Naive thymus-derived CD4-positive, alpha-beta T cell (primary cell): ENCODE measurements around the gene CALN1. TPM values are rescaled to one million over a fixed set of nuclear protein-coding genes. Genes with fewer than 3 reads are reported as not detected.
"Not testable (repeated sequence)": the region's sequence is repeated elsewhere in the genome, so short reads cannot be mapped to it uniquely, and the experiment has no call there.

ENCODE experiments used
- ATAC-seq: fragments of 150-1000 bp; cut with Tn5 transposase; 2 replicates; pipeline ENCODE4 v1.10.0; 2021; ENCODE audit warnings: mild to moderate bottlenecking, moderate library complexity
- CTCF ChIA-PET: fragments of 350-600 bp; sonication (Branson Sonifier 250); formaldehyde crosslinking; loops from one replicate; lab custom pipeline; 2021; ENCODE audit warnings: antibody characterized with exemption; lab: Charles Lee
- POLR2A ChIA-PET: fragments of 350-600 bp; sonication (Branson Sonifier 250); formaldehyde crosslinking; loops from one replicate; lab custom pipeline; 2021; ENCODE audit warnings: antibody characterized with exemption, inconsistent platforms; lab: Charles Lee
- DNase-seq, 9 donors: peaks; one replicate each; pipeline versions ENCODE4 v3.0.0 to v3.0.0-alpha.2; 2020 to 2022; ENCODE audit warnings: mixed read lengths in 1 of 9
- H3K27ac ChIP-seq: one replicate; pipeline ENCODE4 v1.7.0; 2013; ENCODE audit warnings: mild to moderate bottlenecking, low read depth, low read length, moderate library complexity
- H3K27me3 ChIP-seq, 2 donors: one replicate each; pipeline ENCODE4 v1.7.0; 2013; ENCODE audit warnings: low read length in 2 of 2, mild to moderate bottlenecking in 2 of 2, moderate library complexity in 2 of 2; ENCODE audit not compliant: control insufficient read depth in 2 of 2, insufficient read depth in 2 of 2
- H3K36me3 ChIP-seq, 3 experiments: 1 replicate in 2 of 3; 2 replicates in 1 of 3; pipeline ENCODE4 v1.7.0; 2013; ENCODE audit warnings: low read length in 3 of 3, mild to moderate bottlenecking in 3 of 3, moderate library complexity in 1 of 3; ENCODE audit not compliant: insufficient read depth in 3 of 3, control insufficient read depth in 2 of 3
- H3K4me1 ChIP-seq, 2 donors: one replicate each; pipeline ENCODE4 v1.7.0; 2013; ENCODE audit warnings: low read length in 2 of 2, mild to moderate bottlenecking in 2 of 2, moderate library complexity in 1 of 2; ENCODE audit not compliant: control insufficient read depth in 2 of 2, insufficient read depth in 2 of 2
- H3K4me3 ChIP-seq: 2 replicates; pipeline ENCODE4 v1.7.0; 2013; ENCODE audit warnings: mild to moderate bottlenecking, low read length
- H3K9me3 ChIP-seq, 3 experiments: 1 replicate in 2 of 3; 2 replicates in 1 of 3; pipeline ENCODE4 v1.7.0; 2013; ENCODE audit warnings: low read length in 3 of 3; ENCODE audit not compliant: control insufficient read depth in 2 of 3
- H3K27ac Mint-ChIP-seq, 9 donors: one replicate each; pipeline ENCODE4 v1.8.0; 2020 to 2022; ENCODE audit warnings: mixed read lengths in 9 of 9, mild to moderate bottlenecking in 8 of 9, moderate library complexity in 5 of 9, inconsistent platforms in 2 of 9
- H3K27me3 Mint-ChIP-seq, 5 donors: one replicate each; pipeline ENCODE4 v1.8.0; 2021 to 2022; ENCODE audit warnings: mixed read lengths in 5 of 5, mild to moderate bottlenecking in 1 of 5
- H3K36me3 Mint-ChIP-seq, 5 donors: one replicate each; pipeline ENCODE4 v1.8.0; 2020 to 2022; ENCODE audit warnings: mixed read lengths in 5 of 5, mild to moderate bottlenecking in 3 of 5, inconsistent platforms in 1 of 5
- H3K4me1 Mint-ChIP-seq, 7 donors: one replicate each; pipeline ENCODE4 v1.8.0; 2020 to 2022; ENCODE audit warnings: mixed read lengths in 7 of 7, mild to moderate bottlenecking in 3 of 7, inconsistent platforms in 1 of 7
- H3K4me3 Mint-ChIP-seq, 10 donors: one replicate each; pipeline ENCODE4 v1.8.0; 2020 to 2022; ENCODE audit warnings: mild to moderate bottlenecking in 10 of 10, mixed read lengths in 10 of 10, moderate library complexity in 6 of 10, inconsistent platforms in 2 of 10
- H3K9me3 Mint-ChIP-seq, 11 donors: one replicate each; pipeline ENCODE4 v1.8.0; 2020 to 2022; ENCODE audit warnings: mixed read lengths in 11 of 11, mild to moderate bottlenecking in 4 of 11, inconsistent platforms in 1 of 11, moderate library complexity in 1 of 11
- intact Hi-C, 2 donors: fragments of 100-400 bp; cut with micrococcal nuclease; formaldehyde crosslinking; loops; one replicate each; pipeline ENCODE4 v1.15.1; 2023
- polyA plus RNA-seq, 2 donors: library from polyadenylated mRNA; unstranded; fragments of 300-500 nt; fragmentation: Illumina TruSeq; gene quantifications; one replicate each; pipeline ENCODE4 v1.2.3, GENCODE V29; 2021
- total RNA-seq, 6 experiments: library from RNA in 5 of 6; stranded (reverse) in 5 of 6; gene quantifications; 1 replicate in 5 of 6; 2 replicates in 1 of 6; pipeline ENCODE4 v1.2.3 and lab custom pipeline; 2021 to 2026

The CALN1 gene
- total and polyA plus RNA-seq, 7 experiments from 2014 or later: 0.03 to 0.17 TPM; not detected in 5

DNA sequence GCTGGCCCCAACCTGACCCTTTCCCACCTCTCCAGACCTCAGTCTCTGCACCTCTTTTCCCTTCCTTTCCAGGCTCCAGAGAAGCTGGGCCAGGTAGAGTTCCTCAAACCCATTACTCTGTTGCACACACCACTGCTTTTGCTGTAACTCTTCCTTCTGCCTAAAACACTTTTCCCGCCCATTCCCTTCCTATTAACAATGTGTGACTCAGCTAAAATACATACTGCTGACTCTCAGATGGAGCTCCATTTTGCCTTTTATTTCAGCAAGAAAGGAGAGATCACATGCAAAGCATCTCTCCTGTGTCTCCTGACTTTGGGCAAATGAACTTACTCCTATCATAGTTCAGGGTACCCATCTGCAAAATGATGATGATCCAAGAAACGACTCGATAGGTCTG lies 201.0 kb downstream of the CALN1 start:
- H3K4me3 Mint-ChIP-seq: no peak overlapping the region
- peak overlapping the region in 1 of 9 donors; percentile 27 for H3K27ac Mint-ChIP-seq
- peaks cover 0 to 7% (median 6%) of the 10 kb centered on the region in 5 donors for H3K27me3 Mint-ChIP-seq
- intact Hi-C loops: no loop called here
- Histone ChIP-seq H3K4me3 (no peak overlapping the region), H3K27me3 (no peaks in the 10 kb centered on the region), H3K27ac (no peak overlapping the region), H3K9me3 (no peaks in the 10 kb centered on the region), H3K36me3 (no peaks in the 10 kb centered on the region), H3K4me1 (no peaks in the 10 kb centered on the region)
- ChIA-PET CTCF (no interaction called here), POLR2A (no interaction called here)
- H3K4me1 Mint-ChIP-seq: no peaks in the 10 kb centered on the region
- DNase-seq (no peak), ATAC-seq (no peak)
- peaks cover 0 to 4% (median 0%) of the 10 kb centered on the region in 5 donors for H3K36me3 Mint-ChIP-seq
- H3K9me3 Mint-ChIP-seq: peaks cover 0 to 22% (median 9%) of the 10 kb centered on the region in 11 donors

DNA sequence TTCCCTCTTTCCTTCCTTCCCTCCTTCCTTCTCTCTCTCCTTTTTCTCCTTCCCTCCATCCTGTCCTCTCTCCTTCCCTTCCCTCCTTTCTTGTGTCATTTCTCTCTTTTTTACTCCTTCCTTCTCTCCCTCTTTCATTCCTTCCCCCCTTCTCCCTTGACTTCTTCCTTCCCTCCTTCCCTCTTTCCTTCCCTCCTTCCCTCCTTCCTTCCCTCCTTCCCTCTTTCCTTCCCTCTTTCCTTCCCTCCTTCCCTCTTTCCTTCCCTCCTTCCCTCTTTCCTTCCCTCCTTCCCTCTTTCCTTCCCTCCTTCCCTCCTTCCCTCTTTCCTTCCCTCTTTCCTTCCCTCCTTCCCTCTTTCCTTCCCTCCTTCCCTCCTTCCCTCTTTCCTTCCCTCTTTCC lies 203.1 kb downstream of the CALN1 start:
- H3K36me3 Mint-ChIP-seq, H3K4me3 ChIP-seq, H3K27me3 Mint-ChIP-seq, H3K27ac ChIP-seq, H3K4me1 Mint-ChIP-seq, H3K4me1 ChIP-seq, H3K36me3 ChIP-seq, H3K27ac Mint-ChIP-seq, ATAC-seq, H3K4me3 Mint-ChIP-seq, POLR2A ChIA-PET, intact Hi-C loops, H3K9me3 ChIP-seq, CTCF ChIA-PET, H3K27me3 ChIP-seq, DNase-seq: not testable (repeated sequence)
- H3K9me3 Mint-ChIP-seq: peaks cover 0 to 23% (median 11%) of the 10 kb centered on the region in 11 donors

DNA sequence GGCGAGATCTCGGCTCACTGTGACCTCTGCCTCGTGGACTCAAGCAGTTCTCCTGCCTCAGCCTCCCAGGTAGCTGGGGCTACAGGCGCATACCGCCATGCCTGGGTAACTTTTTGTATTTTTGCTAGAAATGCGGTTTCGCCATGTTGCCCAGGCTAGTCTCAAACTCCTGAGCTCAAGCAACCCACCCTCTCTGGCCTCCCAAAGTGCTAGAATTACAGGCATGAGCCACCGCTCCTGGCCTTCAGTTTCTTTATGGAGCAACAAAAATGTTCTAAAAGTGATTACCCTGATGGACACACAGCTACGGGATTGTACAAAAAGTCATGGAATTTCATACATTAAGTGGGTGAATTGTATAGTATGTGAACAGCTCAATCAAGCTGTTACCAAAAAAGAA lies 216.0 kb downstream of the CALN1 start:
- ChIA-PET POLR2A (no interaction called here), CTCF (no interaction called here)
- intact Hi-C loops: no loop called here
- no peaks in the 10 kb centered on the region for H3K27me3 ChIP-seq
- no peak for ATAC-seq
- no peak overlapping the region for H3K27ac Mint-ChIP-seq
- no peaks in the 10 kb centered on the region for H3K9me3 ChIP-seq
- H3K27me3 Mint-ChIP-seq: no peaks in the 10 kb centered on the region
- no peaks in the 10 kb centered on the region for H3K4me1 Mint-ChIP-seq
- no peaks in the 10 kb centered on the region for H3K36me3 Mint-ChIP-seq
- H3K9me3 Mint-ChIP-seq: peaks cover 0 to 10% (median 6%) of the 10 kb centered on the region in 11 donors
- no peak overlapping the region for H3K4me3 ChIP-seq
- no peak overlapping the region for H3K4me3 Mint-ChIP-seq
- H3K27ac ChIP-seq: no peak overlapping the region
- no peaks in the 10 kb centered on the region for H3K36me3 ChIP-seq
- DNase-seq: no peak
- H3K4me1 ChIP-seq: no peaks in the 10 kb centered on the region

DNA sequence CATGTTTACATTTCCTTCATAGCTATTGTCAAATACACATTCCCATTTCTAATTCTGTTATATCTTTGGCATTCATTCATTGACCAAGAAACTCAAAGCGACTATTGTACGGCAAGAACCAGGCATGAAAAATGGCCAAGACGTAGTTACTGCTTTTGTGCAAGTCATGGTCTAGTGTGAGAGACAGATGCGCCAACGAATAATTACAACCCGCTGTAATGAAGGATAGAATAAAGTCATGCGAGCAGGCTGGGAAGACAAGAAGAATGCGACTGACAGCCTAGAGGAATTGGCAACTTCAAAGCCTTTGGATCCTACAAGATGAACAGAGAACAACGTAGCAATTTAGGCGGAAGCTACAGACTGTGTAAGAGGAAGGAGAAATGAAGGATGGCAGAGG lies 221.2 kb downstream of the CALN1 start:
- ATAC-seq: no peak
- DNase-seq: no peak
- Histone ChIP-seq H3K36me3 (no peaks in the 10 kb centered on the region), H3K27ac (no peak overlapping the region), H3K4me3 (no peak overlapping the region), H3K4me1 (no peaks in the 10 kb centered on the region), H3K9me3 (no peaks in the 10 kb centered on the region), H3K27me3 (no peaks in the 10 kb centered on the region)
- Mint-ChIP-seq H3K4me3 (no peak overlapping the region), H3K36me3 (no peaks in the 10 kb centered on the region), H3K4me1 (no peaks in the 10 kb centered on the region), H3K27me3 (no peaks in the 10 kb centered on the region), H3K27ac (no peak overlapping the region), H3K9me3 (peaks cover 0 to 16% (median 6%) of the 10 kb centered on the region in 11 donors)
- POLR2A ChIA-PET: no interaction called here
- CTCF ChIA-PET: no interaction called here
- intact Hi-C loops: no loop called here

DNA sequence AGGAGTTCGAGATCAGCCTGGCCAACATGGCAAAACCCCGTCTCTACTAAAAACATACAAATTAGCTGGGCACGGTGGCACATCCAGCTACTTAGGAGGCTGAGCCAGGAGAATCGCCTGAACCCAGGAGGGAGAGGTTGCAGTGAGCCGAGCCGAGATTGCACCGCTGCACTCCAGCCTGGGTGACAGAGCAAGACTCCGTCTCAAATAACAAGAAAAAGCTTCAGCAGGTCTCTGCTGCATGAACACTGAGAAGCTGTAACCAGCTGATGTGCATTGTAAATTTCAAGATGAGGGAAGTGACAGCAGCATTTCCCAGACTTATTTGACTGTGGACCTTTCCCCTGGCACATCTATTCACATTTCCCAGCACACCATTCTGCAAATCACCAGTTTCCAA lies 222.0 kb downstream of the CALN1 start:
- DNase-seq: no peak
- no peak overlapping the region for H3K4me3 Mint-ChIP-seq

DNA sequence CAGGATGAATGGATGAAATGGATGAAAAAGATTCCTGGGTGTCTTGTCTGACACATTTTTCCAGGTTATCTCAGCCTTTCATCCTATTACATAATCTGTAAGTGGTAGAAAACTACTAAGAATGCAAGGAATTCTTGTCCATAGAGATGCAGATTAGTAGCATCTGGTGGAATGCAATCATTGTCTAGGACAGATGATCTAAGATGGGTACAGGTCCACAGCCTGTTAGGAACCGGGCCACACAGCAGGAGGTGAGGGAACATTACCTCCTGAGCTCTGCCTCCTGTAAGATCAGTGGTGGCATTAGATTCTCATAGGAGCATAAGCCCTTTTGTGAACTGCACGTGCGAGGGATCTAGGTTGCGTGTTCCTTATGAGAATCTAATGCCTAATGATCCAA lies 225.0 kb downstream of the CALN1 start:
- peaks cover 0 to 1% (median 0%) of the 10 kb centered on the region in 5 donors for H3K36me3 Mint-ChIP-seq
- H3K27me3 ChIP-seq: no peaks in the 10 kb centered on the region
- peaks cover 0 to 1% (median 0%) of the 10 kb centered on the region in 7 donors for H3K4me1 Mint-ChIP-seq
- intact Hi-C loops: no loop called here
- peaks cover 0 to 18% (median 6%) of the 10 kb centered on the region in 11 donors for H3K9me3 Mint-ChIP-seq
- no peak overlapping the region for H3K4me3 Mint-ChIP-seq
- ATAC-seq (no peak), DNase-seq (no peak)
- no peak overlapping the region for H3K27ac Mint-ChIP-seq
- no peak overlapping the region for H3K27ac ChIP-seq
- H3K4me1 ChIP-seq: no peaks in the 10 kb centered on the region
- H3K9me3 ChIP-seq: no peaks in the 10 kb centered on the region
- H3K36me3 ChIP-seq: no peaks in the 10 kb centered on the region
- CTCF ChIA-PET: no interaction called here
- no peak overlapping the region for H3K4me3 ChIP-seq
- POLR2A ChIA-PET: no interaction called here
- no peaks in the 10 kb centered on the region for H3K27me3 Mint-ChIP-seq

More for the DNA sequence above, 222.0 kb downstream of the CALN1 start:
- H3K27me3 ChIP-seq: no peaks in the 10 kb centered on the region
- H3K27ac Mint-ChIP-seq: no peak overlapping the region
- peaks cover 0 to 1% (median 0%) of the 10 kb centered on the region in 7 donors for H3K4me1 Mint-ChIP-seq
- ATAC-seq: no peak
- CTCF ChIA-PET: no interaction called here
- no peaks in the 10 kb centered on the region for H3K36me3 ChIP-seq
- intact Hi-C loops: no loop called here
- H3K9me3 Mint-ChIP-seq: peaks cover 0 to 17% (median 6%) of the 10 kb centered on the region in 11 donors
- POLR2A ChIA-PET: no interaction called here
- H3K36me3 Mint-ChIP-seq: no peaks in the 10 kb centered on the region
- H3K27me3 Mint-ChIP-seq: no peaks in the 10 kb centered on the region
- no peak overlapping the region for H3K27ac ChIP-seq
- no peaks in the 10 kb centered on the region for H3K9me3 ChIP-seq
- no peaks in the 10 kb centered on the region for H3K4me1 ChIP-seq
- H3K4me3 ChIP-seq: no peak overlapping the region

DNA sequence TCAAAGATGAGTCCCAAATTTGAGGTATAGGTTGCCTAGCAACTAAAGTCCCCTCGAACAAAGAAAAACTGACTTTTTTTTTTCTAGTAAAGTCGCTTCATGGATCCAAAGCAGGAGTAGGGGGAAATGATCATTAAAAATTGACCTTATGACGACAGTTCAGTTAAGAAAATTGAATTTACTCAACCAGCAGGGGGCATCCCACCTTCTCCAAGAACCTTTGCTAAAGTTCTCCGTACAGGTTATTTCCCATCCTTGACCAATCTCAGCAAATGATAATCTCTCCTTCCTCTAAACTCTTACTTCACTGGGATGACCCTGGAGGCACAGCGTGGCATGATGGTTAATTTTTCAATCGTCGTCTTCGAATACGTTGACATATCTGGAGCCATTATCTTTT lies 228.3 kb downstream of the CALN1 start:
- H3K4me3 Mint-ChIP-seq: no peak overlapping the region
- peaks cover 0 to 3% (median 0%) of the 10 kb centered on the region in 5 donors for H3K36me3 Mint-ChIP-seq
- no peak overlapping the region for H3K27ac Mint-ChIP-seq
- Histone ChIP-seq H3K36me3 (no peaks in the 10 kb centered on the region), H3K27ac (no peak overlapping the region), H3K9me3 (no peaks in the 10 kb centered on the region), H3K27me3 (no peaks in the 10 kb centered on the region), H3K4me1 (no peaks in the 10 kb centered on the region), H3K4me3 (no peak overlapping the region)
- H3K27me3 Mint-ChIP-seq: no peaks in the 10 kb centered on the region
- intact Hi-C loops: no loop called here
- no peak for ATAC-seq
- ChIA-PET CTCF (no interaction called here), POLR2A (no interaction called here)
- no peak for DNase-seq
- H3K9me3 Mint-ChIP-seq: peaks cover 0 to 11% (median 5%) of the 10 kb centered on the region in 11 donors
- peaks cover 0 to 1% (median 0%) of the 10 kb centered on the region in 7 donors for H3K4me1 Mint-ChIP-seq
